ENCODE results near the gene PTPN1.

The PTPN1 gene

GRCh38 chr20:50591233-50591852, 81.2 kb downstream of the PTPN1 start:
- DNase-seq (ENCODE audit: low read depth in 2 of 2) = no peak
- TF ChIP-seq, protein P1, sequence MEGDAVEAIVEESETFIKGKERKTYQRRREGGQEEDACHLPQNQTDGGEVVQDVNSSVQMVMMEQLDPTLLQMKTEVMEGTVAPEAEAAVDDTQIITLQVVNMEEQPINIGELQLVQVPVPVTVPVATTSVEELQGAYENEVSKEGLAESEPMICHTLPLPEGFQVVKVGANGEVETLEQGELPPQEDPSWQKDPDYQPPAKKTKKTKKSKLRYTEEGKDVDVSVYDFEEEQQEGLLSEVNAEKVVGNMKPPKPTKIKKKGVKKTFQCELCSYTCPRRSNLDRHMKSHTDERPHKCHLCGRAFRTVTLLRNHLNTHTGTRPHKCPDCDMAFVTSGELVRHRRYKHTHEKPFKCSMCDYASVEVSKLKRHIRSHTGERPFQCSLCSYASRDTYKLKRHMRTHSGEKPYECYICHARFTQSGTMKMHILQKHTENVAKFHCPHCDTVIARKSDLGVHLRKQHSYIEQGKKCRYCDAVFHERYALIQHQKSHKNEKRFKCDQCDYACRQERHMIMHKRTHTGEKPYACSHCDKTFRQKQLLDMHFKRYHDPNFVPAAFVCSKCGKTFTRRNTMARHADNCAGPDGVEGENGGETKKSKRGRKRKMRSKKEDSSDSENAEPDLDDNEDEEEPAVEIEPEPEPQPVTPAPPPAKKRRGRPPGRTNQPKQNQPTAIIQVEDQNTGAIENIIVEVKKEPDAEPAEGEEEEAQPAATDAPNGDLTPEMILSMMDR (IDR thresholded peaks at IDR 0.05; ENCODE audit: low read depth, low read length) = no peak
- no peak overlapping the region for H3K4me3 ChIP-seq (replicated peaks in 1 of 2; ENCODE audit: low read depth in 2 of 2, low read length in 2 of 2)

DNA sequence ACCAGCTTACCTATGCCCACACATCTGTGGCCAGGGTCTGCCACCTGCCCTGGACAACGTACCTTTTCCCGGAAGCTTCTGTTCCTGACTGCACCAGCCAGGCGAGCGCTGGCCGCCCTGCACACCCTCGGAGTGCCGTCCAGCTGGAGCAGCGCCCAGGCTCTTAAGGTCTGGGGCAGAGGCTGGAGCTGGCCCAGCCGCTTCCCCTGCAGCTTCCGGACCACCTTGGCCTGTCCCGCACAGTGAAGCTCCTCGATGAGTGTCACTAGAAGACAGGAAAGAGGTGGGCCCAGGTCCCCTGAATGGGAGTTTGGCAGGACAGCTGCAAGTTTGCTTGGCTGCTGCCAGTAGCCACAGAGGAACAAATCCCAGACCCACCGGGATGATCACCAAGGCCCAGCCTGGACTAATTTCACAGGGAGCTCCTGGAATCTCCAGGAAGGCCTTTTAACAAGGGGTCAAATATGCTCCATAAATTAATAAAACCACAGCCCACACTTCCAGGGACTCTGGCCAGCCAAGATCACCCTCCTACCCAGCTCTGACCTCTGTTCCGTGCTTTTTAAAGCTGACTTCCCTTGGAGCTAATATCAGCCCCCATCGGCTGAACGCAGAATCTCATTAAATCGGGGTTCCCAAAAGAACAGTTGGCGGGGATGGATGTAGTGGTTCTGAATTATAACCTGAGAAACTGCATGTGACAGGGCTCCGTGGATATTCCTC, 82.3 kb downstream of the PTPN1 start:
- no peak for DNase-seq (ENCODE audit: low read depth in 2 of 2)
- H3K4me3 ChIP-seq (replicated peaks in 1 of 2; ENCODE audit: low read depth in 2 of 2, low read length in 2 of 2) = no peak overlapping the region
- TF ChIP-seq, protein P1 (IDR thresholded peaks at IDR 0.05; ENCODE audit: low read depth, low read length) = no peak

- TF ChIP-seq, protein P1 (IDR thresholded peaks at IDR 0.05; ENCODE audit: low read depth, low read length) = no peak
- no peak for DNase-seq (ENCODE audit: low read depth in 2 of 2)
- H3K4me3 ChIP-seq (replicated peaks in 1 of 2; ENCODE audit: low read depth in 2 of 2, low read length in 2 of 2) = no peak overlapping the region
These were observed 82.8 kb downstream of the PTPN1 start for GRCh38 chr20:50593005-50593335.

GRCh38 chr20:50594231-50594590, 84.0 kb downstream of the PTPN1 start:
- DNase-seq (ENCODE audit: low read depth in 2 of 2) = peak in 1 of 2 donors; percentile 35
- H3K4me3 ChIP-seq (replicated peaks in 1 of 2; ENCODE audit: low read depth in 2 of 2, low read length in 2 of 2) = no peak overlapping the region
- TF ChIP-seq, protein P1 (IDR thresholded peaks at IDR 0.05; ENCODE audit: low read depth, low read length) = no peak

- DNase-seq (ENCODE audit: low read depth in 2 of 2) = peak in 1 of 2 donors; percentile 36
- TF ChIP-seq, protein P1 (IDR thresholded peaks at IDR 0.05; ENCODE audit: low read depth, low read length) = no peak
- no peak overlapping the region for H3K4me3 ChIP-seq (replicated peaks in 1 of 2; ENCODE audit: low read depth in 2 of 2, low read length in 2 of 2)
These were observed 84.6 kb downstream of the PTPN1 start for GRCh38 chr20:50594591-50595432.

- TF ChIP-seq, protein P1 (IDR thresholded peaks at IDR 0.05; ENCODE audit: low read depth, low read length) = no peak
- no peak for DNase-seq (ENCODE audit: low read depth in 2 of 2)
- no peak overlapping the region for H3K4me3 ChIP-seq (replicated peaks in 1 of 2; ENCODE audit: low read depth in 2 of 2, low read length in 2 of 2)
These were observed 85.3 kb downstream of the PTPN1 start for GRCh38 chr20:50595433-50595895.
